Measurements from ENCODE around the gene LTA4H. TPM values are rescaled to one million over a fixed set of nuclear protein-coding genes. Genes with fewer than 3 reads are reported as not detected.

Gene LTA4H
- total RNA-seq, 4 donors from 2014 or later = 65.3 to 110 (median 67.6) TPM

- Histone ChIP-seq H3K4me1 (peaks cover 0 to 16% (median 0%) of the 10 kb centered on the region in 3 donors), H3K4me3 (no peak overlapping the region), H3K9me3 (no peaks in the 10 kb centered on the region), H3K36me3 (peaks cover 4 to 97% of the 10 kb centered on the region in 2 donors), H3K27me3 (no peaks in the 10 kb centered on the region), H3K27ac (peak overlapping the region in 1 of 4 donors; percentile 41)
- WGBS, 2 donors (ENCODE audit: low coverage in 1 of 2) = 71 to 76% methylated on average over 2 to 3 of the region's 3 CpGs
- no peak for TF ChIP-seq POLR2A (IDR thresholded peaks at IDR 0.05)
- TF ChIP-seq EP300 (IDR thresholded peaks at IDR 0.05) = no peak
- no peak for TF ChIP-seq CTCF (IDR thresholded peaks at IDR 0.05)
- ATAC-seq = peak; percentile 71
These were observed 20.3 kb downstream of the LTA4H start for GRCh38 chr12:96014943-96015599.

- Histone ChIP-seq H3K36me3 (peaks cover 9 to 100% of the 10 kb centered on the region in 2 donors), H3K27me3 (no peaks in the 10 kb centered on the region), H3K27ac (no peak overlapping the region), H3K4me3 (no peak overlapping the region), H3K4me1 (no peaks in the 10 kb centered on the region), H3K9me3 (no peaks in the 10 kb centered on the region)
- WGBS, 2 donors (ENCODE audit: low coverage in 1 of 2) = 37 to 50% methylated on average over 1 of the region's 1 CpG
- TF ChIP-seq EP300 (IDR thresholded peaks at IDR 0.05) = no peak
- TF ChIP-seq POLR2A (IDR thresholded peaks at IDR 0.05) = no peak
- no peak for TF ChIP-seq POLR2AphosphoS5 (IDR thresholded peaks at IDR 0.05)
- TF ChIP-seq CTCF (IDR thresholded peaks at IDR 0.05) = no peak
- ATAC-seq = no peak
These were observed 27.7 kb downstream of the LTA4H start for GRCh38 chr12:96007729-96008128.

- Histone ChIP-seq H3K4me1 (no peaks in the 10 kb centered on the region), H3K27me3 (no peaks in the 10 kb centered on the region), H3K27ac (no peak overlapping the region), H3K4me3 (no peak overlapping the region), H3K9me3 (no peaks in the 10 kb centered on the region), H3K36me3 (peaks cover 8 to 100% of the 10 kb centered on the region in 2 donors)
- no peak for ATAC-seq
- 87 to 89% methylated on average over 1 of the region's 1 CpG for WGBS, 2 donors (ENCODE audit: low coverage in 1 of 2)
- no peak for TF ChIP-seq POLR2AphosphoS5 (IDR thresholded peaks at IDR 0.05)
- no peak for TF ChIP-seq CTCF (IDR thresholded peaks at IDR 0.05)
- no peak for TF ChIP-seq POLR2A (IDR thresholded peaks at IDR 0.05)
- no peak for TF ChIP-seq EP300 (IDR thresholded peaks at IDR 0.05)
These were observed 28.7 kb downstream of the LTA4H start for GRCh38 chr12:96006727-96007126.

- H3K9me3 ChIP-seq = no peaks in the 10 kb centered on the region
- TF ChIP-seq POLR2AphosphoS5 (IDR thresholded peaks at IDR 0.05) (no peak), POLR2A (IDR thresholded peaks at IDR 0.05) (no peak), EP300 (IDR thresholded peaks at IDR 0.05) (no peak), CTCF (IDR thresholded peaks at IDR 0.05) (no peak)
- H3K27ac ChIP-seq = no peak overlapping the region
- H3K36me3 ChIP-seq = peaks cover 5 to 66% of the 10 kb centered on the region in 2 donors
- H3K4me1 ChIP-seq = peaks cover 0 to 13% (median 0%) of the 10 kb centered on the region in 3 donors
- 85 to 86% methylated on average over 4 to 5 of the region's 5 CpGs for WGBS, 2 donors (ENCODE audit: low coverage in 1 of 2)
- no peaks in the 10 kb centered on the region for H3K27me3 ChIP-seq
- no peak for ATAC-seq
- H3K4me3 ChIP-seq = no peak overlapping the region
These were observed 34.5 kb downstream of the LTA4H start for GRCh38 chr12:96000858-96001257.

GRCh38 chr12:95999484-95999883, 35.9 kb downstream of the LTA4H start:
- 91 to 93% methylated on average over 3 to 5 of the region's 5 CpGs for WGBS, 2 donors (ENCODE audit: low coverage in 1 of 2)
- H3K36me3 ChIP-seq = peaks cover 4 to 57% of the 10 kb centered on the region in 2 donors
- H3K27me3 ChIP-seq = no peaks in the 10 kb centered on the region
- H3K27ac ChIP-seq = no peak overlapping the region
- no peak for TF ChIP-seq EP300 (IDR thresholded peaks at IDR 0.05)
- no peak for TF ChIP-seq POLR2AphosphoS5 (IDR thresholded peaks at IDR 0.05)
- no peak for TF ChIP-seq CTCF (IDR thresholded peaks at IDR 0.05)
- no peak for TF ChIP-seq POLR2A (IDR thresholded peaks at IDR 0.05)
- H3K4me3 ChIP-seq = no peak overlapping the region
- no peaks in the 10 kb centered on the region for H3K9me3 ChIP-seq
- ATAC-seq = no peak
- peaks cover 0 to 13% (median 0%) of the 10 kb centered on the region in 3 donors for H3K4me1 ChIP-seq

Data from gastroesophageal sphincter (tissue), 4 donors.